Cardiac muscle cell (in vitro differentiated cells and primary cell): Measurements from ENCODE around the gene COIL. TPM values are rescaled to one million over a fixed set of nuclear protein-coding genes. Genes with fewer than 3 reads are reported as not detected.
A peak's percentile ranks its signal among the peaks of the same experiment; 100 is the strongest.

Experiments used
- DNase-seq, 2 donors: peaks; one replicate each; pipeline versions ENCODE4 v3.0.0 to v3.0.0-alpha.2; 2010 to 2017; ENCODE audit warnings: low read depth in 1 of 2, low spot score in 1 of 2
- H3K27ac ChIP-seq: fragments of 200-600 bp; sonication (generic); 2 replicates; pipeline ENCODE4 v1.5.1; 2016
- H3K27me3 ChIP-seq: fragments of 200-600 bp; sonication (generic); 2 replicates; pipeline ENCODE4 v1.6.0; 2016; ENCODE audit warnings: control low read depth
- H3K36me3 ChIP-seq: fragments of 200-600 bp; sonication (generic); 2 replicates; pipeline ENCODE4 v1.5.1; 2016; ENCODE audit warnings: control low read depth
- H3K4me1 ChIP-seq: fragments of 200-600 bp; sonication (generic); 2 replicates; pipeline ENCODE4 v1.8.1; 2017; ENCODE audit warnings: low read depth, mild to moderate bottlenecking, mixed run types
- H3K4me3 ChIP-seq: fragments of 200-600 bp; sonication (generic); 2 replicates; pipeline ENCODE4 v1.5.1; 2016; ENCODE audit warnings: mild to moderate bottlenecking
- H3K9me3 ChIP-seq: fragments of 200-600 bp; sonication (generic); 2 replicates; pipeline ENCODE4 v1.5.1; 2017; ENCODE audit warnings: low read depth, mild to moderate bottlenecking, control low read depth
- polyA plus RNA-seq: library from polyadenylated mRNA; unstranded; fragments of >200 nt; fragmentation: Nextera tagmentation; extraction: Ambion mirVana; gene quantifications from 2 replicates; pipeline ENCODE4 v1.2.1, GENCODE V29; 2016
- total RNA-seq: library from RNA; depleted of rRNA; stranded (reverse); fragments of >200 nt; gene quantifications from 2 replicates; pipeline ENCODE4 v1.2.3, GENCODE V29; 2016
- TF ChIP-seq, protein P1 (sequence below): IDR thresholded peaks from 2 replicates; pipeline ENCODE4 v1.5.1; 2012; ENCODE audit warnings: low read depth, mild to moderate bottlenecking, low read length

The COIL gene
- total and polyA plus RNA-seq, 2 experiments from 2014 or later = 16.3 to 19.9 TPM

DNA sequence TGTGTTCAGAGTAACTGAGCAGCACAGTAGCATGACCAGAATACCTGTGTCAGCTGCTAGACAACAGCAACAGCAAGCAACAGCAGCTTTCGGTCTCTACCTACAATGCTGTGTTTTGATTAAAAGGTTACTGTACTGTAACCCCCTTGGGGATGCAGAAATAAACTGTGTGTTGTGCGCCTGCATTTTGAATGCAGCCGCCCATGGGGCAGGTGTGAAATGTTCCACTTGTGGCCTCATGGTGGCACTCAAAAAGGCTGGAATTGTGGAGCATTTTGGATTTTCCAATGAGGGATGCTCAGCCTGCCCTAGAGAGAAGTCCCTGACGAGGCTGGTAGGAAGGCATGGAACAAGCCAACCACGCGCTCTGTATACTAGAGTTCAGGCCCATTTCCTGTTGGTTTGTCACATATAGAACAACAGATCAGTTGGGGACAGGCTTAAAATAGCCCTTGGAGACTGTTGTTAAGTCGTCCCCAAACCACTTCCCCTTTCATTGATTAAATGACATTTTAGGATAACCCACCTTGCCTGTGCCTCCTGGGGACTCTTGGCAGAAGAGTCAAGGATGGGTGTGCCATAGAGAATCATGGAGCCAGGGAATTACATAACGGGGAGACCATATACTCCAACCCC, 44.2 kb upstream of the COIL start:
- no peak overlapping the region for H3K27ac ChIP-seq
- no peaks in the 10 kb centered on the region for H3K27me3 ChIP-seq
- H3K9me3 ChIP-seq = no peaks in the 10 kb centered on the region
- TF ChIP-seq, protein P1, sequence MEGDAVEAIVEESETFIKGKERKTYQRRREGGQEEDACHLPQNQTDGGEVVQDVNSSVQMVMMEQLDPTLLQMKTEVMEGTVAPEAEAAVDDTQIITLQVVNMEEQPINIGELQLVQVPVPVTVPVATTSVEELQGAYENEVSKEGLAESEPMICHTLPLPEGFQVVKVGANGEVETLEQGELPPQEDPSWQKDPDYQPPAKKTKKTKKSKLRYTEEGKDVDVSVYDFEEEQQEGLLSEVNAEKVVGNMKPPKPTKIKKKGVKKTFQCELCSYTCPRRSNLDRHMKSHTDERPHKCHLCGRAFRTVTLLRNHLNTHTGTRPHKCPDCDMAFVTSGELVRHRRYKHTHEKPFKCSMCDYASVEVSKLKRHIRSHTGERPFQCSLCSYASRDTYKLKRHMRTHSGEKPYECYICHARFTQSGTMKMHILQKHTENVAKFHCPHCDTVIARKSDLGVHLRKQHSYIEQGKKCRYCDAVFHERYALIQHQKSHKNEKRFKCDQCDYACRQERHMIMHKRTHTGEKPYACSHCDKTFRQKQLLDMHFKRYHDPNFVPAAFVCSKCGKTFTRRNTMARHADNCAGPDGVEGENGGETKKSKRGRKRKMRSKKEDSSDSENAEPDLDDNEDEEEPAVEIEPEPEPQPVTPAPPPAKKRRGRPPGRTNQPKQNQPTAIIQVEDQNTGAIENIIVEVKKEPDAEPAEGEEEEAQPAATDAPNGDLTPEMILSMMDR = peak; percentile 9
- peak in 1 of 2 donors; percentile 36 for DNase-seq
- no peaks in the 10 kb centered on the region for H3K36me3 ChIP-seq
- no peak overlapping the region for H3K4me3 ChIP-seq
- H3K4me1 ChIP-seq = no peaks in the 10 kb centered on the region

GRCh38 chr17:57002904-57003303, 42.1 kb upstream of the COIL start:
- H3K4me1 ChIP-seq = no peaks in the 10 kb centered on the region
- TF ChIP-seq, protein P1 = no peak
- DNase-seq = no peak
- no peaks in the 10 kb centered on the region for H3K9me3 ChIP-seq
- no peaks in the 10 kb centered on the region for H3K27me3 ChIP-seq
- no peak overlapping the region for H3K4me3 ChIP-seq
- H3K27ac ChIP-seq = no peak overlapping the region
- no peaks in the 10 kb centered on the region for H3K36me3 ChIP-seq

GRCh38 chr17:57001541-57001940, 40.7 kb upstream of the COIL start:
- TF ChIP-seq, protein P1 = no peak
- DNase-seq = no peak
- H3K4me3 ChIP-seq = no peak overlapping the region
- H3K4me1 ChIP-seq = no peaks in the 10 kb centered on the region
- no peaks in the 10 kb centered on the region for H3K27me3 ChIP-seq
- H3K36me3 ChIP-seq = no peaks in the 10 kb centered on the region
- no peaks in the 10 kb centered on the region for H3K9me3 ChIP-seq
- no peak overlapping the region for H3K27ac ChIP-seq

GRCh38 chr17:56997313-56997712, 36.5 kb upstream of the COIL start:
- DNase-seq = no peak
- no peaks in the 10 kb centered on the region for H3K36me3 ChIP-seq
- TF ChIP-seq, protein P1 = no peak

GRCh38 chr17:56995766-56996165, 34.9 kb upstream of the COIL start:
- Histone ChIP-seq H3K9me3 (no peaks in the 10 kb centered on the region), H3K27ac (no peak overlapping the region), H3K27me3 (no peaks in the 10 kb centered on the region), H3K4me3 (no peak overlapping the region), H3K36me3 (no peaks in the 10 kb centered on the region), H3K4me1 (no peaks in the 10 kb centered on the region)
- peak; percentile 13 to 18 for DNase-seq
- TF ChIP-seq, protein P1 = no peak

More at GRCh38 chr17:56997313-56997712, 36.5 kb upstream of the COIL start:
- Histone ChIP-seq H3K4me3 (no peak overlapping the region), H3K9me3 (no peaks in the 10 kb centered on the region), H3K4me1 (no peaks in the 10 kb centered on the region), H3K27ac (no peak overlapping the region), H3K27me3 (no peaks in the 10 kb centered on the region)
